Measurements from ENCODE around the gene ZEB2. TPM values are rescaled to one million over a fixed set of nuclear protein-coding genes. Genes with fewer than 3 reads are reported as not detected.
A peak's percentile ranks its signal among the peaks of the same experiment; 100 is the strongest.

Gene ZEB2
- total RNA-seq, 1 donor from 2014 or later, result 88.5 TPM

DNA sequence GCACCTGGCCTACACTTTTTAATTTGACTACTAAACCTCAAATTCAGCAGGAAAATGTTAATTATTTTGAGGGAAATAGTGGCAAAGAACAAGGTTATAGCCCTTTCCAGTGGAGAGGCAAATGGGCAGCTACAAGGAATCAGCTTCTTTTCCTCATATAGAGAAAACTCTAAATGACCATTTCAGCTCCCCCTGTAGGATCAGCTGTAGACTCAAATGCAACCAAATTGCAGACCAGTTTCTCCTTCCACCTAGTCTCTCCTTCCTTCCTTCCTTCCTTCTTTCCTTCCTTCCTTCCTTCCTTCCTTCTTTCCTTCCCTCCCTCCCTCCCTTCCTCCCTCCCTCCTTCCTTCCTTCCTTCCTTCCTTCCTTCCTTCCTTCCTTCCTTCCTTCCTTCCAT lies 158.2 kb downstream of the ZEB2 start:
- Mint-ChIP-seq H3K27me3 (peaks cover 3% of the 10 kb centered on the region), H3K4me1 (ENCODE audit: unreplicated experiment) (peaks cover 20% of the 10 kb centered on the region), H3K9me3 (no peaks in the 10 kb centered on the region), H3K36me3 (no peaks in the 10 kb centered on the region), H3K4me3 (no peak overlapping the region), H3K27ac (no peak overlapping the region)
- DNase-seq (ENCODE audit: extremely low spot score, unreplicated experiment), result no peak
- TF ChIP-seq, protein P1, sequence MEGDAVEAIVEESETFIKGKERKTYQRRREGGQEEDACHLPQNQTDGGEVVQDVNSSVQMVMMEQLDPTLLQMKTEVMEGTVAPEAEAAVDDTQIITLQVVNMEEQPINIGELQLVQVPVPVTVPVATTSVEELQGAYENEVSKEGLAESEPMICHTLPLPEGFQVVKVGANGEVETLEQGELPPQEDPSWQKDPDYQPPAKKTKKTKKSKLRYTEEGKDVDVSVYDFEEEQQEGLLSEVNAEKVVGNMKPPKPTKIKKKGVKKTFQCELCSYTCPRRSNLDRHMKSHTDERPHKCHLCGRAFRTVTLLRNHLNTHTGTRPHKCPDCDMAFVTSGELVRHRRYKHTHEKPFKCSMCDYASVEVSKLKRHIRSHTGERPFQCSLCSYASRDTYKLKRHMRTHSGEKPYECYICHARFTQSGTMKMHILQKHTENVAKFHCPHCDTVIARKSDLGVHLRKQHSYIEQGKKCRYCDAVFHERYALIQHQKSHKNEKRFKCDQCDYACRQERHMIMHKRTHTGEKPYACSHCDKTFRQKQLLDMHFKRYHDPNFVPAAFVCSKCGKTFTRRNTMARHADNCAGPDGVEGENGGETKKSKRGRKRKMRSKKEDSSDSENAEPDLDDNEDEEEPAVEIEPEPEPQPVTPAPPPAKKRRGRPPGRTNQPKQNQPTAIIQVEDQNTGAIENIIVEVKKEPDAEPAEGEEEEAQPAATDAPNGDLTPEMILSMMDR (conservative IDR thresholded peaks at IDR 0.05), result no peak

DNA sequence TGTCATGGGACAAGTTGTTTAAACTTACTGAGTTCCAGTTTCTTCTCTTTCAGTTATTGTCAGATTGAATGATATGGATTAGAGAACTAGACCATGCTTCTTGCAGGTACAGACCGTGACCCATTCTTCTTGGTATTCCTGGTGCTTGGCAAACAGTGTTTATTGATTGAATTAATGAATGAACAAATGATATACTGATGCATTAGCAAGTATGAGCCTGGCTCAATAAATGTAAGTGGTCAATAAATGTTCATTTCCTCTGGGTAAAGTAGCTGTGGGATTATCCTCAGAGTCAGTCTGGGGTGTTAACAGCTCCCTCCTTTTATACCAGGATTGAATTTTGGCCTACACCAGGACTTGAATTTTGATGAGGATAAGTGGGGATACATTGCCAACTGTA lies 160.2 kb downstream of the ZEB2 start:
- H3K36me3 Mint-ChIP-seq, result no peaks in the 10 kb centered on the region
- no peaks in the 10 kb centered on the region for H3K9me3 Mint-ChIP-seq
- no peak overlapping the region for H3K27ac Mint-ChIP-seq
- no peak for DNase-seq (ENCODE audit: extremely low spot score, unreplicated experiment)
- TF ChIP-seq, protein P1 (conservative IDR thresholded peaks at IDR 0.05), result no peak
- H3K4me3 Mint-ChIP-seq, result no peak overlapping the region
- H3K27me3 Mint-ChIP-seq, result peaks cover 3% of the 10 kb centered on the region
- H3K4me1 Mint-ChIP-seq (ENCODE audit: unreplicated experiment), result peaks cover 14% of the 10 kb centered on the region

DNA sequence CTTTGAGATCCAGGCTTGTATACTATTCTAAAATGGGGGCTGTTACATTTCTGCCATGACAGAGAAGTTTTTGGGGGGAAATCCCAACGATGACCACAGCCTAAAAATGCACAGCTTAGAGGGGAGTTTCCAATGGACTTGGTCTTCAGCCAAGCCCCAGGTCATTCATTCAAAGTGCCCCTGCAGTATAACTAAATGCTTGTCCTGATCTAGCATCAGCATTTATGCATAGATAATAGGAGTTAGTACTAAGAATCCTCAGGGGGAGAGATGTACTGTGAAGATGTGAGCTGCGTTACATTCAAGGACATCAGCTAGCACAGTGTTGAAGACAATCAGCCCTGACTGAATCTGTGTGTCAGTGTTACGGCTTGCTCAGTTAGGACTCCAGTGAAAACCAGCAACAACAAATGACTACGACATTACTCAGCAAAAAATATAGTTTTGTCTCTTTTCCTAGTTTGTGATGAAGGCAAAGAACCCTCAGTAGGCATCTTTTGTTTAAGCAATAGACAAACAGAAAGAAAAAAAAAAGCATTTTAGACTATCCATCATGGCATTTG lies 160.9 kb downstream of the ZEB2 start:
- no peak overlapping the region for H3K27ac Mint-ChIP-seq
- TF ChIP-seq, protein P1 (conservative IDR thresholded peaks at IDR 0.05), result no peak
- H3K36me3 Mint-ChIP-seq, result no peaks in the 10 kb centered on the region
- H3K9me3 Mint-ChIP-seq, result no peaks in the 10 kb centered on the region
- H3K4me1 Mint-ChIP-seq (ENCODE audit: unreplicated experiment), result peaks cover 14% of the 10 kb centered on the region
- no peak overlapping the region for H3K4me3 Mint-ChIP-seq
- no peak for DNase-seq (ENCODE audit: extremely low spot score, unreplicated experiment)
- peaks cover 3% of the 10 kb centered on the region for H3K27me3 Mint-ChIP-seq

DNA sequence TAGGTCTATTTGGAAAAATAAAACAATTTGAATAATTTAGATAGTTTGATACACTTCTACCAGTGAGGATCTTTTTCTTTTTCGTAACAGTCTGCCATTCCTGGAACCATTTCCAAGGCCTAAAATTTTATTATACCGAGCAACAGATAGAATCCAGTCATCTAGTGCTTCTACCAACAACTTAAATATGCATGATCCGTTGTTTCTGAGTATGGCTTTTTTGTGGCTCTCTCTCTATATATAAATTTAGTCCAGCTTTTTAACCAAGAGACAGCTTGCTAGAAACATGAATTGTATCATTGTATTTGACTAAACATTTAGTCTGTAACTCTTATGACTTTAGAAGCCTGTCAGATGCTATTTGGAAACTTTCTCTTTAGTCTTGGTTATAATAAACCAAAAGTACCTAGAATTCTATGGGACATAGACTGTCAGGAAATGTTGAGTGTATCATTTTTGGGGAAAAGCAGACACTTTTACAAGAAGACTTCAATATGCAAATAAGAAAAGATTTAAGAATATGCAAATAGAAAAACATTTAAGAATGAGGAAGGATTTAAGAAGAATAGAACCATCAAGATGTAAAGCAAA lies 161.4 kb downstream of the ZEB2 start:
- Mint-ChIP-seq H3K27ac (peak overlapping the region; percentile 73), H3K4me3 (no peak overlapping the region), H3K27me3 (peaks cover 3% of the 10 kb centered on the region), H3K9me3 (no peaks in the 10 kb centered on the region), H3K36me3 (no peaks in the 10 kb centered on the region), H3K4me1 (ENCODE audit: unreplicated experiment) (peaks cover 14% of the 10 kb centered on the region)
- TF ChIP-seq, protein P1 (conservative IDR thresholded peaks at IDR 0.05), result no peak
- DNase-seq (ENCODE audit: extremely low spot score, unreplicated experiment), result no peak

DNA sequence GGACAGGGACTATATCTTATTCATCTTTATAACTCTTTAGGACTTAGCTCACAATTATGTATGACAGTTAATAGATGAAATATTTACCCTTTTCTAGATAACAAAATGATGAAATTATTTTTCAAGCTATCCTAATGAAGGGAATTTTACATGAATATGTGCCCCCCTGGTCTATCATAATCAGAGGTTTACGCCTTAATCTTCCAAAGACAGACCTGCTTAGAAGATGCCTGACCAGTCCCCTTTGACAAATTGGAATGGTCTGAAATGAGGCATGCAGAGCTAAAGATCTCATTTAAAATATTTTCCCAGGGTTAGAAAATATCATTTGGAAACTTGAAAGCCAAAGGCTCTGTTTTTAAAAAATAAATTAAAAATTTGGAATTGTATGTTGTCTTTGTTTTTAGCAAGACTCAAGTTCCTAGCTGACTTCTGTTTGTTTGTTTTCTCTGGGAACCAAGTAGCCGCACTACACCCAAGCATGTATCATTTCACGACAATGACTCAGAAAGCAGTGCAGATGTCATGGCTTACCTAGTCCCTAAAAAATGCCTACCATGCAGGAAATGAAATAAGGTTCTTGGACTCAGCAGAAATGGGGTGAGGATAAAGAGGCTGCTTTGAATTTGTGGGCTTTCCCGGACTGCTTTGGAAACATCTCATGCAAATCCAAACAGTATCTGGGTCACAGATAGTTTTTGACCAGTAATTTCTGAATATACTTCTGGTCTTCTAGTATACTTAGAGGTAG lies 162.1 kb downstream of the ZEB2 start:
- TF ChIP-seq, protein P1 (conservative IDR thresholded peaks at IDR 0.05), result no peak
- Mint-ChIP-seq H3K4me1 (ENCODE audit: unreplicated experiment) (peaks cover 14% of the 10 kb centered on the region), H3K27ac (peak overlapping the region; percentile 73), H3K9me3 (no peaks in the 10 kb centered on the region), H3K4me3 (no peak overlapping the region), H3K27me3 (peaks cover 3% of the 10 kb centered on the region), H3K36me3 (no peaks in the 10 kb centered on the region)
- no peak for DNase-seq (ENCODE audit: extremely low spot score, unreplicated experiment)

Data from type B pancreatic cell (in vitro differentiated cells).